K562 (cell line): ENCODE measurements around the gene PEX19. TPM values are rescaled to one million over a fixed set of nuclear protein-coding genes. Genes with fewer than 3 reads are reported as not detected.
A peak's percentile ranks its signal among the peaks of the same experiment; 100 is the strongest.

Experiments
- E2F3 ChIP-seq: fragments of 250-450 bp; sonication (Bioruptor Pico); IDR thresholded peaks from 2 replicates; pipeline ENCODE4 v1.4.0; 2020; ENCODE audit warnings: mild to moderate bottlenecking
- FOXA1 ChIP-seq: fragments of 450-650 bp; IDR thresholded peaks from 2 replicates; pipeline ENCODE4 v1.6.1; 2016; ENCODE audit warnings: mild to moderate bottlenecking, borderline replicate concordance
- HMG20A ChIP-seq: fragments of 450-650 bp; formaldehyde crosslinking; conservative IDR thresholded peaks from 2 replicates; pipeline ENCODE4 v1.4.0; 2020; ENCODE audit warnings: mild to moderate bottlenecking, mixed read lengths
- HMG20B ChIP-seq: fragments of 250-450 bp; sonication (Bioruptor Pico); IDR thresholded peaks from 2 replicates; pipeline ENCODE4 v1.5.0; 2021; ENCODE audit warnings: mild to moderate bottlenecking
- MEF2A ChIP-seq: IDR thresholded peaks from 2 replicates; pipeline ENCODE4 v1.6.1; 2011; ENCODE audit warnings: low read depth, mild to moderate bottlenecking, low read length, moderate library complexity; ENCODE audit not compliant: control insufficient read depth
- NR3C1 ChIP-seq: sonication (generic); formaldehyde crosslinking; IDR thresholded peaks from 2 replicates; pipeline ENCODE4 v1.8.1; 2022; ENCODE audit warnings: missing genetic modification reagents
- RBM25 ChIP-seq: fragments of 200-400 bp; formaldehyde crosslinking; IDR thresholded peaks from 2 replicates; pipeline ENCODE4 v1.6.1; 2018; ENCODE audit warnings: low read length, low read depth, moderate library complexity; ENCODE audit not compliant: severe bottlenecking
- SMC3 ChIP-seq: conservative IDR thresholded peaks from 2 replicates; pipeline ENCODE4 v1.6.1; 2011; ENCODE audit warnings: low read depth, low read length, improper control_type of control experiment; ENCODE audit not compliant: insufficient read depth
- SNIP1 ChIP-seq: fragments of 450-650 bp; IDR thresholded peaks from 2 replicates; pipeline ENCODE4 v1.7.1; 2017; ENCODE audit warnings: low read depth, mild to moderate bottlenecking
- SPI1 ChIP-seq: IDR thresholded peaks from 2 replicates; pipeline ENCODE4 v1.6.1; 2011; ENCODE audit warnings: low read depth, low read length, control low read depth, borderline replicate concordance
- TAF9B ChIP-seq: fragments of 450-650 bp; IDR thresholded peaks from 2 replicates; pipeline ENCODE4 v1.6.1; 2018; ENCODE audit warnings: mild to moderate bottlenecking; ENCODE audit not compliant: partially characterized antibody
- TRIM28 ChIP-seq: fragments of 450-650 bp; IDR thresholded peaks from 2 replicates; pipeline ENCODE4 v1.6.1; 2017
- ZNF23 ChIP-seq: fragments of 250-450 bp; sonication (Bioruptor Pico); IDR thresholded peaks from 2 replicates; pipeline ENCODE4 v1.4.0; 2020; ENCODE audit warnings: mild to moderate bottlenecking
- ZNF347 ChIP-seq: fragments of 450-650 bp; formaldehyde crosslinking; IDR thresholded peaks from 2 replicates; pipeline ENCODE4 v1.4.0; 2020; ENCODE audit warnings: low read depth, mild to moderate bottlenecking, moderate library complexity
- ZNF445 ChIP-seq: fragments of 250-450 bp; sonication (Bioruptor Pico); IDR thresholded peaks from 2 replicates; pipeline ENCODE4 v1.4.0; 2020; ENCODE audit warnings: low read depth, mild to moderate bottlenecking, moderate library complexity
- polyA plus RNA-seq, 8 experiments: library from polyadenylated mRNA; depleted of rRNA in 4 of 8; stranded (reverse) in 5 of 8; unstranded in 3 of 8; fragments of >200 nt; fragmentation: Nextera tagmentation in 2 of 8; fragmentation: Illumina TruSeq in 1 of 8; extraction: Ambion mirVana in 2 of 8; extraction: Trizol in 1 of 8; gene quantifications; 2 replicates each; pipeline versions ENCODE4 v1.2.1 to v1.2.3, GENCODE V29; 2011 to 2014; ENCODE audit warnings: inconsistent platforms in 1 of 8, missing spikeins in 1 of 8
- total RNA-seq, 7 experiments: library from RNA; depleted of rRNA in 6 of 7; stranded (reverse); fragments of >200 nt in 6 of 7; fragmentation: Illumina TruSeq in 2 of 7; extraction: Trizol in 2 of 7; gene quantifications; 2 replicates each; pipeline versions ENCODE4 v1.2.1 to v1.2.3, GENCODE V29; 2011 to 2021; ENCODE audit warnings: low replicate concordance in 1 of 7
- TF ChIP-seq, protein P1 (sequence below): fragments of 450-650 bp; IDR thresholded peaks from 2 replicates; pipeline ENCODE4 v1.6.1; 2016
- TF ChIP-seq, protein P2 (sequence below), 2 experiments: fragments of 450-650 bp in 1 of 2; sonication (generic) in 1 of 2; formaldehyde crosslinking in 1 of 2; IDR thresholded peaks; 2 replicates each; pipeline versions ENCODE4 v1.7.1 to v1.9.0; 2016 to 2022; ENCODE audit warnings: inconsistent platforms in 1 of 2, mild to moderate bottlenecking in 1 of 2, missing genetic modification reagents in 1 of 2
- TF ChIP-seq, protein P3 (sequence below): sonication (generic); formaldehyde crosslinking; IDR thresholded peaks from 2 replicates; pipeline ENCODE4 v1.8.0; 2022; ENCODE audit warnings: mild to moderate bottlenecking, missing genetic modification reagents, borderline replicate concordance

PEX19 gene
- total and polyA plus RNA-seq, 9 of the 15 experiments (the other 6 are each of a cell fraction or from before 2014, with no cell fraction given), result 32.5 to 103 (median 59.8) TPM

DNA sequence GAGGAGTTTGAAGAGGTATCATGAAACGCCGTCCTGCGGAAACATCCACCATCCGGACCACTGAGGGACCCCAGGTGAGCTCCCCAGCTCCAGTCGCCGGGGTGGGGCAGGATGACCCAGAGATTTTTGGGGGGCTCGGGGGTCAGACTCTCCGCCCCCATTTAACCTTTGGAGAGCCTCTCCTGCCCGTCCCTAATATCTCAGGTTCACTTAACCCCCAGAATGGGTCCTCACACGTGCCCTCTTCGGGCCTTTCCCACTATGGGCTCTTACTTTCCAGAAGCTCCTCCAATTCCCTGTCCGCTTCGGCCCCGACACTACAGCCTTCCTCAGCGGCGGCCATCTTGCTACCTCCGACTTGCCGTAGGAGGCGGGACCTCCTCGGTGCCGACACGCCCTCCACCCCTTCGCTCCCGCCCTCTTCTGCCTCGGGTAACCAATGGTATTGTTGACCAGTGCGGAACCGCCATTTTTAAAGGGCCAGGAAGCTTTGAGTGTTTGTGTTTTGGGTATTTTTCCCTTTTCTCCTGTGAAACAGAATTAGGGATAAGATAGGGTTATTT is at the start of gene PEX19 (continued):
- TF ChIP-seq, protein P1, sequence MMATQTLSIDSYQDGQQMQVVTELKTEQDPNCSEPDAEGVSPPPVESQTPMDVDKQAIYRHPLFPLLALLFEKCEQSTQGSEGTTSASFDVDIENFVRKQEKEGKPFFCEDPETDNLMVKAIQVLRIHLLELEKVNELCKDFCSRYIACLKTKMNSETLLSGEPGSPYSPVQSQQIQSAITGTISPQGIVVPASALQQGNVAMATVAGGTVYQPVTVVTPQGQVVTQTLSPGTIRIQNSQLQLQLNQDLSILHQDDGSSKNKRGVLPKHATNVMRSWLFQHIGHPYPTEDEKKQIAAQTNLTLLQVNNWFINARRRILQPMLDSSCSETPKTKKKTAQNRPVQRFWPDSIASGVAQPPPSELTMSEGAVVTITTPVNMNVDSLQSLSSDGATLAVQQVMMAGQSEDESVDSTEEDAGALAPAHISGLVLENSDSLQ, result no peak
- TF ChIP-seq RBM25 (no peak), NR3C1 (no peak), SNIP1 (no peak), ZNF23 (no peak), HMG20A (CRISPR knock-in tag) (no peak), TRIM28 (no peak), ZNF347 (CRISPR knock-in tag) (no peak), SPI1 (no peak), SMC3 (no peak), E2F3 (CRISPR knock-in tag) (no peak), ZNF445 (CRISPR knock-in tag) (no peak), HMG20B (CRISPR knock-in tag) (no peak), MEF2A (no peak), FOXA1 (no peak), TAF9B (peak; percentile 89)
- TF ChIP-seq, protein P2, sequence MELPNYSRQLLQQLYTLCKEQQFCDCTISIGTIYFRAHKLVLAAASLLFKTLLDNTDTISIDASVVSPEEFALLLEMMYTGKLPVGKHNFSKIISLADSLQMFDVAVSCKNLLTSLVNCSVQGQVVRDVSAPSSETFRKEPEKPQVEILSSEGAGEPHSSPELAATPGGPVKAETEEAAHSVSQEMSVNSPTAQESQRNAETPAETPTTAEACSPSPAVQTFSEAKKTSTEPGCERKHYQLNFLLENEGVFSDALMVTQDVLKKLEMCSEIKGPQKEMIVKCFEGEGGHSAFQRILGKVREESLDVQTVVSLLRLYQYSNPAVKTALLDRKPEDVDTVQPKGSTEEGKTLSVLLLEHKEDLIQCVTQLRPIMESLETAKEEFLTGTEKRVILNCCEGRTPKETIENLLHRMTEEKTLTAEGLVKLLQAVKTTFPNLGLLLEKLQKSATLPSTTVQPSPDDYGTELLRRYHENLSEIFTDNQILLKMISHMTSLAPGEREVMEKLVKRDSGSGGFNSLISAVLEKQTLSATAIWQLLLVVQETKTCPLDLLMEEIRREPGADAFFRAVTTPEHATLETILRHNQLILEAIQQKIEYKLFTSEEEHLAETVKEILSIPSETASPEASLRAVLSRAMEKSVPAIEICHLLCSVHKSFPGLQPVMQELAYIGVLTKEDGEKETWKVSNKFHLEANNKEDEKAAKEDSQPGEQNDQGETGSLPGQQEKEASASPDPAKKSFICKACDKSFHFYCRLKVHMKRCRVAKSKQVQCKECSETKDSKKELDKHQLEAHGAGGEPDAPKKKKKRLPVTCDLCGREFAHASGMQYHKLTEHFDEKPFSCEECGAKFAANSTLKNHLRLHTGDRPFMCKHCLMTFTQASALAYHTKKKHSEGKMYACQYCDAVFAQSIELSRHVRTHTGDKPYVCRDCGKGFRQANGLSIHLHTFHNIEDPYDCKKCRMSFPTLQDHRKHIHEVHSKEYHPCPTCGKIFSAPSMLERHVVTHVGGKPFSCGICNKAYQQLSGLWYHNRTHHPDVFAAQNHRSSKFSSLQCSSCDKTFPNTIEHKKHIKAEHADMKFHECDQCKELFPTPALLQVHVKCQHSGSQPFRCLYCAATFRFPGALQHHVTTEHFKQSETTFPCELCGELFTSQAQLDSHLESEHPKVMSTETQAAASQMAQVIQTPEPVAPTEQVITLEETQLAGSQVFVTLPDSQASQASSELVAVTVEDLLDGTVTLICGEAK (IDR thresholded peaks at IDR 0.05), result no peak
- TF ChIP-seq, protein P2 (CRISPR knock-in tag; IDR thresholded peaks at IDR 0.05), result no peak
- TF ChIP-seq, protein P3, sequence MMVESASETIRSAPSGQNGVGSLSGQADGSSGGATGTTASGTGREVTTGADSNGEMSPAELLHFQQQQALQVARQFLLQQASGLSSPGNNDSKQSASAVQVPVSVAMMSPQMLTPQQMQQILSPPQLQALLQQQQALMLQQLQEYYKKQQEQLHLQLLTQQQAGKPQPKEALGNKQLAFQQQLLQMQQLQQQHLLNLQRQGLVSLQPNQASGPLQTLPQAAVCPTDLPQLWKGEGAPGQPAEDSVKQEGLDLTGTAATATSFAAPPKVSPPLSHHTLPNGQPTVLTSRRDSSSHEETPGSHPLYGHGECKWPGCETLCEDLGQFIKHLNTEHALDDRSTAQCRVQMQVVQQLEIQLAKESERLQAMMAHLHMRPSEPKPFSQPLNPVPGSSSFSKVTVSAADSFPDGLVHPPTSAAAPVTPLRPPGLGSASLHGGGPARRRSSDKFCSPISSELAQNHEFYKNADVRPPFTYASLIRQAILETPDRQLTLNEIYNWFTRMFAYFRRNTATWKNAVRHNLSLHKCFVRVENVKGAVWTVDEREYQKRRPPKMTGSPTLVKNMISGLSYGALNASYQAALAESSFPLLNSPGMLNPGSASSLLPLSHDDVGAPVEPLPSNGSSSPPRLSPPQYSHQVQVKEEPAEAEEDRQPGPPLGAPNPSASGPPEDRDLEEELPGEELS (CRISPR knock-in tag), result no peak
